ENCODE results near the gene GRXCR2. TPM values are rescaled to one million over a fixed set of nuclear protein-coding genes. Genes with fewer than 3 reads are reported as not detected.
A peak's percentile ranks its signal among the peaks of the same experiment; 100 is the strongest.

GRXCR2 gene
- total and polyA plus RNA-seq, 2 donors from 2014 or later, result not detected

DNA sequence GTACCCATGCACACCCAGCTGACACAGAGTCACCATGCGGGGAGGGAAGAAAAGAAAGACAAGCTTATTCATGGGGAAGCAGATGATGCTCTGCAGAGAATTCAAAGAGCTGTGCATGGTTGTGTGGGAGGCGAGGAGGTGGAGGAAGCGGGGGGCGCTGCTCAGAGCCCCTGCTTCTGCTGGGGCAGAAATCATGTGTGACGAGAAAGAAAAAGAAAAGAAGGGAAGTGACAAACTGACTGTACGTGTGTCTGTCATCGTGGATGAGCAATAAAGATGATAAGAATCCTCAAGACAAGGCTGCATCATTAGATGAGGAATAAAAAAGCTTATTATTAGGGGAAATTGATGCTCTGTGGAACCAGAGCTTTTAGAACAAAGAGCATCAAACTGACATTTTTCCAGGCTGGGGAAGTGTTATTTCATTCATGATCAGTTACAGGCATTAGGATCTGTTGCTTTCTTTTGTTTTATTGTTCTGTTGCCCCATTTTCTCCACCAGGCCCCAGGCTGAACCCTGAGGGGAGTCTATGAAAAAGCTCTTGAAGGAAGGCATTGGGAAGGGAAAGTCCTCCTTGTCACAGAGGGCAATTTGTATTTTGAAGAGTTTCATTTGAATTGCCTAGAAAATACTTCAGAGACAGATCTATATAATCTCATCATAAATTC lies 43.3 kb upstream of the GRXCR2 start:
- Histone ChIP-seq H3K27ac (ENCODE audit: low read depth in 2 of 2, low read length in 2 of 2) (no peak overlapping the region), H3K9ac (ENCODE audit: low read length in 3 of 3) (no peak overlapping the region), H3K36me3 (ENCODE audit: control insufficient read depth in 2 of 3, insufficient read depth in 3 of 3, low read length in 3 of 3) (no peaks in the 10 kb centered on the region), H3K27me3 (ENCODE audit: control insufficient read depth, insufficient read depth, low read length) (no peaks in the 10 kb centered on the region), H3K4me3 (ENCODE audit: low read length in 3 of 3) (no peak overlapping the region), H3K9me3 (ENCODE audit: control insufficient read depth in 2 of 3, insufficient read depth in 1 of 3, low read length in 3 of 3) (no peaks in the 10 kb centered on the region), H3K4me1 (ENCODE audit: control insufficient read depth in 2 of 3, insufficient read depth in 2 of 3, low read depth in 1 of 3, low read length in 3 of 3) (no peaks in the 10 kb centered on the region)
- DNase-seq (peak in 2 of 5 donors; percentile 26 to 38), FAIRE-seq (no peak)
- TF ChIP-seq CTCF (IDR thresholded peaks at IDR 0.05; ENCODE audit: borderline replicate concordance, extremely low read depth, insufficient read depth), result no peak
- intact Hi-C loops (cut with DNase I), result no loop called here

DNA sequence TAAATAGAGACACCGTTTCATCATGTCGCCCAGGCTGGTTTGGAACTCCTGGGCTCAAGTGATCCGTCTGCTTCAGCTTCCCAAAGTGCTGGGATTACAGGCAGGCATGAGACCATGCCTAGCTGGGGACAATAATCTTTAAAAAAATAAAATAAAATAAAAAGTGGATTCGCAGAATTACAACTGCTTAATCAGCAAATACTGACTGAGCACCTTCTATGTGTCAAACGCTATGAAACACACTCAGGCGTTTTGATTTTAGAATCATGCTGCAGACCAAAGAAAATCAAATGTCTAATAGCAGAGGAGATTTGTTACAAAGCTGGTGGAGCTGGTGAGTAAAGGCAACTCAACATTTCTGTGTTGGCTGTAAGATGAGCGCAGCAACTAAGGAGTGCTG lies 40.9 kb upstream of the GRXCR2 start:
- H3K4me3 ChIP-seq (ENCODE audit: low read length in 3 of 3), result no peak overlapping the region
- H3K36me3 ChIP-seq (ENCODE audit: control insufficient read depth in 2 of 3, insufficient read depth in 3 of 3, low read length in 3 of 3), result no peaks in the 10 kb centered on the region
- no peaks in the 10 kb centered on the region for H3K9me3 ChIP-seq (ENCODE audit: control insufficient read depth in 2 of 3, insufficient read depth in 1 of 3, low read length in 3 of 3)
- DNase-seq (no peak), FAIRE-seq (no peak)
- no peaks in the 10 kb centered on the region for H3K27me3 ChIP-seq (ENCODE audit: control insufficient read depth, insufficient read depth, low read length)
- H3K4me1 ChIP-seq (ENCODE audit: control insufficient read depth in 2 of 3, insufficient read depth in 2 of 3, low read depth in 1 of 3, low read length in 3 of 3), result no peaks in the 10 kb centered on the region
- intact Hi-C loops (cut with DNase I), result no loop called here
- H3K9ac ChIP-seq (ENCODE audit: low read length in 3 of 3), result no peak overlapping the region
- H3K27ac ChIP-seq (ENCODE audit: low read depth in 2 of 2, low read length in 2 of 2), result no peak overlapping the region
- no peak for TF ChIP-seq CTCF (IDR thresholded peaks at IDR 0.05; ENCODE audit: borderline replicate concordance, extremely low read depth, insufficient read depth)

DNA sequence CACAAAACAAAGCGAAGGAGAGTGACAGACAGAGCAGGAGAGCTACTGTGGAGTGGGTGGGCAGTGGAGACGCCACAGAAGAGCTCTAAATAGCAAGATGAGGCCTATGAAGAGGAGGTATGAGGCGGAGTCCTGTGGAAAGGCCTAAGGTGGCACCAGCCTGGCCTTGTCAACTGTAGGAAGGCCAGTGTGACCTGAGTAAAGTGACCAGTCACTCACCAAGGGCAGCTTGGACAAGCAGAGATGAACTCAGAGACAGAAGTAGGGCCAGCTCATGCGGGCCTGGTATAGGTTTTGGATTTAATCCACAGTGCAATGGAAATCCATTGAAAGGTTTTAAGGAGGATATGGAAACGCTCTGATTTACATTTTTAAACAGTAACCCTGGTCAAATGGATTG lies 39.8 kb upstream of the GRXCR2 start:
- H3K36me3 ChIP-seq (ENCODE audit: control insufficient read depth in 2 of 3, insufficient read depth in 3 of 3, low read length in 3 of 3), result no peaks in the 10 kb centered on the region
- intact Hi-C loops (cut with DNase I), result no loop called here
- no peak overlapping the region for H3K27ac ChIP-seq (ENCODE audit: low read depth in 2 of 2, low read length in 2 of 2)
- DNase-seq (no peak), FAIRE-seq (no peak)
- H3K27me3 ChIP-seq (ENCODE audit: control insufficient read depth, insufficient read depth, low read length), result no peaks in the 10 kb centered on the region
- no peak overlapping the region for H3K4me3 ChIP-seq (ENCODE audit: low read length in 3 of 3)
- H3K4me1 ChIP-seq (ENCODE audit: control insufficient read depth in 2 of 3, insufficient read depth in 2 of 3, low read depth in 1 of 3, low read length in 3 of 3), result no peaks in the 10 kb centered on the region
- H3K9me3 ChIP-seq (ENCODE audit: control insufficient read depth in 2 of 3, insufficient read depth in 1 of 3, low read length in 3 of 3), result no peaks in the 10 kb centered on the region
- no peak overlapping the region for H3K9ac ChIP-seq (ENCODE audit: low read length in 3 of 3)
- TF ChIP-seq CTCF (IDR thresholded peaks at IDR 0.05; ENCODE audit: borderline replicate concordance, extremely low read depth, insufficient read depth), result no peak

- Histone ChIP-seq H3K4me1 (ENCODE audit: control insufficient read depth in 2 of 3, insufficient read depth in 2 of 3, low read depth in 1 of 3, low read length in 3 of 3) (no peaks in the 10 kb centered on the region), H3K9me3 (ENCODE audit: control insufficient read depth in 2 of 3, insufficient read depth in 1 of 3, low read length in 3 of 3) (no peaks in the 10 kb centered on the region), H3K27me3 (ENCODE audit: control insufficient read depth, insufficient read depth, low read length) (no peaks in the 10 kb centered on the region), H3K27ac (ENCODE audit: low read depth in 2 of 2, low read length in 2 of 2) (no peak overlapping the region), H3K36me3 (ENCODE audit: control insufficient read depth in 2 of 3, insufficient read depth in 3 of 3, low read length in 3 of 3) (no peaks in the 10 kb centered on the region), H3K4me3 (ENCODE audit: low read length in 3 of 3) (no peak overlapping the region), H3K9ac (ENCODE audit: low read length in 3 of 3) (no peak overlapping the region)
- DNase-seq (no peak), FAIRE-seq (no peak)
- intact Hi-C loops (cut with DNase I), result no loop called here
- TF ChIP-seq CTCF (IDR thresholded peaks at IDR 0.05; ENCODE audit: borderline replicate concordance, extremely low read depth, insufficient read depth), result no peak
Measured at GRCh38 chr5:145912019-145912418, 39.2 kb upstream of the GRXCR2 start.
